ENCODE results near the gene PIGV.

The PIGV gene

GRCh38 chr1:26754086-26754874 lies 33.5 kb upstream of the PIGV start:
- no peak for TF ChIP-seq EZH2phosphoT487 (IDR thresholded peaks at IDR 0.05; ENCODE audit: borderline replicate concordance, low read length)
- TF ChIP-seq CTCF (IDR thresholded peaks at IDR 0.05; ENCODE audit: low read depth, low read length, poor library complexity, severe bottlenecking), result no peak
- H3K36me3 ChIP-seq (ENCODE audit: control insufficient read depth, low read length), result peaks cover 88% of the 10 kb centered on the region
- H3K27me3 ChIP-seq (ENCODE audit: control insufficient read depth, low read length), result no peaks in the 10 kb centered on the region
- no peaks in the 10 kb centered on the region for H3K4me1 ChIP-seq (ENCODE audit: control insufficient read depth, low read length)
- H3K4me3 ChIP-seq (ENCODE audit: low read length), result no peak overlapping the region
- peaks cover 86% of the 10 kb centered on the region for H3K79me2 ChIP-seq (ENCODE audit: control insufficient read depth, low read length)
- no peak overlapping the region for H3K4me2 ChIP-seq (ENCODE audit: low read length)
- H3K9me3 ChIP-seq (ENCODE audit: control insufficient read depth, insufficient read depth, low read length), result no peaks in the 10 kb centered on the region
- no peaks in the 10 kb centered on the region for H3K9me2 ChIP-seq (replicated peaks; ENCODE audit: control insufficient read depth, low read length)
- H3F3A ChIP-seq (ENCODE audit: control insufficient read depth, insufficient read depth), result no peaks in the 10 kb centered on the region
- no peak overlapping the region for H3K27ac ChIP-seq (ENCODE audit: low read depth, low read length)
- H4K20me1 ChIP-seq (ENCODE audit: control insufficient read depth, insufficient read depth, low read depth, low read length), result no peaks in the 10 kb centered on the region

- Histone ChIP-seq H3K4me3 (ENCODE audit: low read length) (no peak overlapping the region), H3K36me3 (ENCODE audit: control insufficient read depth, low read length) (peaks cover 88% of the 10 kb centered on the region), H4K20me1 (ENCODE audit: control insufficient read depth, insufficient read depth, low read depth, low read length) (no peaks in the 10 kb centered on the region), H3K79me2 (ENCODE audit: control insufficient read depth, low read length) (peaks cover 55% of the 10 kb centered on the region), H3K9me3 (ENCODE audit: control insufficient read depth, insufficient read depth, low read length) (no peaks in the 10 kb centered on the region), H3K4me2 (ENCODE audit: low read length) (no peak overlapping the region), H3K27me3 (ENCODE audit: control insufficient read depth, low read length) (no peaks in the 10 kb centered on the region), H3K27ac (ENCODE audit: low read depth, low read length) (no peak overlapping the region), H3F3A (ENCODE audit: control insufficient read depth, insufficient read depth) (no peaks in the 10 kb centered on the region), H3K9me2 (replicated peaks; ENCODE audit: control insufficient read depth, low read length) (no peaks in the 10 kb centered on the region), H3K4me1 (ENCODE audit: control insufficient read depth, low read length) (no peaks in the 10 kb centered on the region)
- no peak for TF ChIP-seq CTCF (IDR thresholded peaks at IDR 0.05; ENCODE audit: low read depth, low read length, poor library complexity, severe bottlenecking)
- no peak for TF ChIP-seq EZH2phosphoT487 (IDR thresholded peaks at IDR 0.05; ENCODE audit: borderline replicate concordance, low read length)
Measured at GRCh38 chr1:26758358-26758757, 29.4 kb upstream of the PIGV start.

- Histone ChIP-seq H3K27ac (ENCODE audit: low read depth, low read length) (no peak overlapping the region), H3K9me3 (ENCODE audit: control insufficient read depth, insufficient read depth, low read length) (no peaks in the 10 kb centered on the region), H3F3A (ENCODE audit: control insufficient read depth, insufficient read depth) (no peaks in the 10 kb centered on the region), H3K4me1 (ENCODE audit: control insufficient read depth, low read length) (no peaks in the 10 kb centered on the region), H3K9me2 (replicated peaks; ENCODE audit: control insufficient read depth, low read length) (no peaks in the 10 kb centered on the region), H3K79me2 (ENCODE audit: control insufficient read depth, low read length) (peaks cover 44% of the 10 kb centered on the region), H4K20me1 (ENCODE audit: control insufficient read depth, insufficient read depth, low read depth, low read length) (no peaks in the 10 kb centered on the region), H3K4me3 (ENCODE audit: low read length) (no peak overlapping the region), H3K4me2 (ENCODE audit: low read length) (no peak overlapping the region), H3K27me3 (ENCODE audit: control insufficient read depth, low read length) (no peaks in the 10 kb centered on the region), H3K36me3 (ENCODE audit: control insufficient read depth, low read length) (peaks cover 85% of the 10 kb centered on the region)
- no peak for TF ChIP-seq CTCF (IDR thresholded peaks at IDR 0.05; ENCODE audit: low read depth, low read length, poor library complexity, severe bottlenecking)
- no peak for TF ChIP-seq EZH2phosphoT487 (IDR thresholded peaks at IDR 0.05; ENCODE audit: borderline replicate concordance, low read length)
Measured at GRCh38 chr1:26759531-26759930, 28.2 kb upstream of the PIGV start.
